HEK293 (cell line): ENCODE data around the gene AFG3L2.

ENCODE experiments used
- CTCF ChIA-PET: fragments of 350-600 bp; formaldehyde crosslinking; extraction: SDS; loops from one replicate; lab custom pipeline; 2021; ENCODE audit warnings: antibody characterized with exemption; lab: Yijun Ruan, JAX
- POLR2A ChIA-PET: fragments of 300-600 bp; formaldehyde crosslinking; extraction: SDS; loops from one replicate; lab custom pipeline; 2020; ENCODE audit warnings: antibody characterized with exemption, inconsistent platforms; lab: Yijun Ruan, JAX
- H3K27ac ChIP-seq: fragments of 200-500 bp; sonication (Bioruptor generic); 2 replicates; pipeline ENCODE4 v1.5.1; 2014; ENCODE audit warnings: low read depth, low read length, control low read depth, inconsistent platforms; ENCODE audit errors: extremely low read depth
- H3K36me3 ChIP-seq, 2 experiments: fragments of 200-500 bp in 1 of 2; sonication (Bioruptor generic) in 1 of 2; 1 replicate in 1 of 2; 2 replicates in 1 of 2; pipeline ENCODE4 v1.5.1; 2014 to 2017; ENCODE audit warnings: inconsistent platforms in 2 of 2, low read length in 2 of 2; ENCODE audit not compliant: control insufficient read depth in 2 of 2, insufficient read depth in 1 of 2
- H3K4me1 ChIP-seq: fragments of 200-500 bp; sonication (Bioruptor generic); 2 replicates; pipeline ENCODE4 v1.5.1; 2014; ENCODE audit warnings: mild to moderate bottlenecking, low read length, inconsistent platforms; ENCODE audit not compliant: control insufficient read depth, insufficient read depth
- H3K4me3 ChIP-seq: 2 replicates; pipeline ENCODE4 v1.5.1; 2011; ENCODE audit warnings: low read depth, mild to moderate bottlenecking, control low read depth, low read length, moderate library complexity
- H3K9me3 ChIP-seq: fragments of 200-500 bp; sonication (Bioruptor generic); 2 replicates; pipeline ENCODE4 v1.5.1; 2014; ENCODE audit warnings: low read depth, low read length, inconsistent platforms; ENCODE audit not compliant: control insufficient read depth, insufficient read depth
- GLI4 ChIP-seq: fragments of 450-650 bp; formaldehyde crosslinking; IDR thresholded peaks from 2 replicates; pipeline ENCODE4 v1.5.1; 2016; ENCODE audit warnings: missing biosample characterization, missing genetic modification characterization
- KLF16 ChIP-seq: fragments of 450-650 bp; formaldehyde crosslinking; IDR thresholded peaks from 2 replicates; pipeline ENCODE4 v1.5.1; 2017; ENCODE audit warnings: missing biosample characterization, missing genetic modification characterization
- MEIS1 ChIP-seq: sonication (generic); formaldehyde crosslinking; IDR thresholded peaks from 2 replicates; pipeline ENCODE4 v1.8.1; 2022; ENCODE audit warnings: missing genetic modification reagents, mild to moderate bottlenecking, borderline replicate concordance
- PATZ1 ChIP-seq: fragments of 450-650 bp; formaldehyde crosslinking; IDR thresholded peaks from 2 replicates; pipeline ENCODE4 v1.5.1; 2016; ENCODE audit warnings: missing biosample characterization, missing genetic modification characterization
- SP3 ChIP-seq: fragments of 450-650 bp; formaldehyde crosslinking; IDR thresholded peaks from 2 replicates; pipeline ENCODE4 v1.5.1; 2016; ENCODE audit warnings: missing biosample characterization, missing genetic modification characterization
- ZBTB10 ChIP-seq: fragments of 450-650 bp; formaldehyde crosslinking; IDR thresholded peaks from 2 replicates; pipeline ENCODE4 v1.5.1; 2016; ENCODE audit warnings: missing biosample characterization, missing genetic modification characterization
- ZBTB48 ChIP-seq: fragments of 450-650 bp; formaldehyde crosslinking; IDR thresholded peaks from 2 replicates; pipeline ENCODE4 v1.5.1; 2016; ENCODE audit warnings: missing biosample characterization, missing genetic modification characterization
- ZNF157 ChIP-seq: fragments of 450-650 bp; formaldehyde crosslinking; IDR thresholded peaks from 2 replicates; pipeline ENCODE4 v1.5.1; 2016; ENCODE audit warnings: missing biosample characterization, missing genetic modification characterization
- ZNF23 ChIP-seq: fragments of 450-650 bp; formaldehyde crosslinking; IDR thresholded peaks from 2 replicates; pipeline ENCODE4 v1.5.1; 2016; ENCODE audit warnings: missing biosample characterization, missing genetic modification characterization, borderline replicate concordance
- ZNF280C ChIP-seq: fragments of 450-650 bp; formaldehyde crosslinking; IDR thresholded peaks from 2 replicates; pipeline ENCODE4 v1.5.1; 2016; ENCODE audit warnings: missing biosample characterization, missing genetic modification characterization
- ZNF366 ChIP-seq: fragments of 450-650 bp; formaldehyde crosslinking; conservative IDR thresholded peaks from 2 replicates; pipeline ENCODE4 v1.5.1; 2016; ENCODE audit warnings: missing biosample characterization, missing genetic modification characterization
- ZNF501 ChIP-seq: fragments of 450-650 bp; formaldehyde crosslinking; IDR thresholded peaks from 2 replicates; pipeline ENCODE4 v1.5.1; 2016; ENCODE audit warnings: missing biosample characterization, missing genetic modification characterization
- ZNF571 ChIP-seq: fragments of 450-650 bp; formaldehyde crosslinking; IDR thresholded peaks from 2 replicates; pipeline ENCODE4 v1.5.0; 2017; ENCODE audit warnings: missing biosample characterization, missing genetic modification characterization
- ZNF664 ChIP-seq: fragments of 450-650 bp; formaldehyde crosslinking; IDR thresholded peaks from 2 replicates; pipeline ENCODE4 v1.5.1; 2016; ENCODE audit warnings: missing biosample characterization, missing genetic modification characterization
- ZNF677 ChIP-seq: fragments of 450-650 bp; IDR thresholded peaks from 2 replicates; pipeline ENCODE4 v1.5.0; 2018; ENCODE audit warnings: missing biosample characterization, mild to moderate bottlenecking, missing genetic modification characterization, moderate library complexity
- ZNF76 ChIP-seq: fragments of 450-650 bp; formaldehyde crosslinking; IDR thresholded peaks from 2 replicates; pipeline ENCODE4; 2016; ENCODE audit warnings: low read depth, missing biosample characterization, missing genetic modification characterization, borderline replicate concordance
- ZNF768 ChIP-seq: fragments of 450-650 bp; formaldehyde crosslinking; IDR thresholded peaks from 2 replicates; pipeline ENCODE4 v1.5.1; 2018; ENCODE audit warnings: missing biosample characterization, mild to moderate bottlenecking, missing genetic modification characterization
- ZNF830 ChIP-seq: fragments of 450-650 bp; IDR thresholded peaks from 2 replicates; pipeline ENCODE4 v1.5.0; 2018; ENCODE audit warnings: missing biosample characterization, missing genetic modification characterization, low read depth, mild to moderate bottlenecking, moderate library complexity

The AFG3L2 gene

GRCh38 chr18:12296087-12296403 is 81.0 kb downstream of the AFG3L2 start (continued):
- TF ChIP-seq KLF16 (tag by site-specific recombination), result no peak
- TF ChIP-seq ZNF280C (tag by site-specific recombination), result no peak

GRCh38 chr18:12295389-12296086 is 81.5 kb downstream of the AFG3L2 start:
- H3K27ac ChIP-seq, result no peak overlapping the region
- CTCF ChIA-PET, result interaction anchor here (1.0 to 2.7 kb wide), 2 partner anchors 11 to 13 kb away, joined by 3 to 9 read pairs; no protein-coding TSS in a partner anchor
- H3K4me3 ChIP-seq, result no peak overlapping the region
- TF ChIP-seq KLF16 (tag by site-specific recombination) (no peak), PATZ1 (tag by site-specific recombination) (no peak), MEIS1 (no peak), ZNF501 (tag by site-specific recombination) (no peak), ZNF664 (tag by site-specific recombination) (no peak), ZNF76 (tag by site-specific recombination) (no peak), ZBTB48 (tag by site-specific recombination) (no peak), GLI4 (tag by site-specific recombination) (no peak), ZNF366 (tag by site-specific recombination) (no peak), ZBTB10 (tag by site-specific recombination) (no peak), ZNF23 (tag by site-specific recombination) (no peak), SP3 (tag by site-specific recombination) (no peak), ZNF830 (tag by site-specific recombination) (no peak), ZNF157 (tag by site-specific recombination) (no peak), ZNF677 (no peak), ZNF768 (tag by site-specific recombination) (no peak), ZNF571 (no peak)
- H3K36me3 ChIP-seq, result no peaks in the 10 kb centered on the region
- H3K9me3 ChIP-seq, result no peaks in the 10 kb centered on the region
- POLR2A ChIA-PET, result interaction anchor here (0.5 to 1.6 kb wide), 2 partner anchors 9 to 80 kb away, joined by 3 to 8 read pairs; no protein-coding TSS in a partner anchor
- H3K4me1 ChIP-seq, result no peaks in the 10 kb centered on the region
